ENCODE data around the gene PARVB.

DNA sequence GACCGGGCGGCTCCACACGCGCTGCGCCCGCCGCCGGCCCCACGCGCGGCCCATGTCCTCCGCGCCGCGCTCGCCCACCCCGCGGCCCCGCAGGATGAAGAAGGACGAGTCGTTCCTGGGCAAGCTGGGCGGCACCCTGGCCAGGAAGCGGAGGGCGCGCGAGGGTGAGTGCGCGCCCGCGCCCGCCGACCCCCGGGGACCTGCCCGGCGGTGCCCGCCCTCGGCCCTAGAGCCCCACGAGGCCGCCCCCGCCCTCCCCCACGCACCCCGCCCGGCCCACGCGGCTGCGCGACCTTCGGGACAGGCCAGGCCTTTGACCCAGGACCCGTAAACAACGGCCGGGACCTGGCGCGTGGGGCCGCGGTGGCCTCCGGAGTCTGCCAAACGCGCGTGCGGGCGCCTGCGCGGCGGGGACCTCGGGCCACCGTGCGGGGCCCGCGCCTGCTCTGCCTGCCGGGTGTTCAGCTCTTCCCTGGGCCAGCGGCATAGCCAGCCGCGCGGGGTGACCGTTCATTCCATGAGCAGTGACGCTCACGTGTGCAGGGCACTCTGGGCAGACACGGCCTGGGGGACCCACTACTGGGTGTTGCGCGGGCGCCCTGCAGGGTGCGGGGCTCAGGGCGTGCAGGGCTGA is at the start of gene PARVB:
- TF ChIP-seq, protein P1, sequence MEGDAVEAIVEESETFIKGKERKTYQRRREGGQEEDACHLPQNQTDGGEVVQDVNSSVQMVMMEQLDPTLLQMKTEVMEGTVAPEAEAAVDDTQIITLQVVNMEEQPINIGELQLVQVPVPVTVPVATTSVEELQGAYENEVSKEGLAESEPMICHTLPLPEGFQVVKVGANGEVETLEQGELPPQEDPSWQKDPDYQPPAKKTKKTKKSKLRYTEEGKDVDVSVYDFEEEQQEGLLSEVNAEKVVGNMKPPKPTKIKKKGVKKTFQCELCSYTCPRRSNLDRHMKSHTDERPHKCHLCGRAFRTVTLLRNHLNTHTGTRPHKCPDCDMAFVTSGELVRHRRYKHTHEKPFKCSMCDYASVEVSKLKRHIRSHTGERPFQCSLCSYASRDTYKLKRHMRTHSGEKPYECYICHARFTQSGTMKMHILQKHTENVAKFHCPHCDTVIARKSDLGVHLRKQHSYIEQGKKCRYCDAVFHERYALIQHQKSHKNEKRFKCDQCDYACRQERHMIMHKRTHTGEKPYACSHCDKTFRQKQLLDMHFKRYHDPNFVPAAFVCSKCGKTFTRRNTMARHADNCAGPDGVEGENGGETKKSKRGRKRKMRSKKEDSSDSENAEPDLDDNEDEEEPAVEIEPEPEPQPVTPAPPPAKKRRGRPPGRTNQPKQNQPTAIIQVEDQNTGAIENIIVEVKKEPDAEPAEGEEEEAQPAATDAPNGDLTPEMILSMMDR (IDR thresholded peaks at IDR 0.05) = no peak
- peak in 1 of 4 donors; percentile 25 for TF ChIP-seq POLR2A (IDR thresholded peaks at IDR 0.05)

Measured in esophagus squamous epithelium (tissue), 4 donors.